GM23248 (cell line): ENCODE measurements around the gene PSMG4.

Experiments used
- EZH2 ChIP-seq: fragments of 200-600 bp; sonication (generic); IDR thresholded peaks from 2 replicates; pipeline ENCODE4 v1.6.1; 2018; ENCODE audit warnings: antibody characterized with exemption, mild to moderate bottlenecking; ENCODE audit not compliant: insufficient read depth, poor library complexity, severe bottlenecking
- EZH2phosphoT487 ChIP-seq: fragments of 200-600 bp; sonication (generic); IDR thresholded peaks from 2 replicates; pipeline ENCODE4 v1.6.1; 2018; ENCODE audit warnings: antibody characterized with exemption, moderate library complexity, mild to moderate bottlenecking, low read depth; ENCODE audit not compliant: insufficient read depth

GRCh38 chr6:3305216-3305565, 46.4 kb downstream of the PSMG4 start:
- no peak for TF ChIP-seq EZH2
- no peak for TF ChIP-seq EZH2phosphoT487
